GM12878 (cell line): Measurements from ENCODE around the gene CZIB. TPM values are rescaled to one million over a fixed set of nuclear protein-coding genes. Genes with fewer than 3 reads are reported as not detected.
A peak's percentile ranks its signal among the peaks of the same experiment; 100 is the strongest.

Experiments
- BACH1 ChIP-seq: fragments of 450-650 bp; IDR thresholded peaks from 2 replicates; pipeline ENCODE4 v1.6.1; 2017; ENCODE audit warnings: mild to moderate bottlenecking, borderline replicate concordance
- CBX5 ChIP-seq: sonication (generic); IDR thresholded peaks from 2 replicates; pipeline ENCODE4 v1.6.1; 2016; ENCODE audit warnings: low read depth, moderate library complexity, mild to moderate bottlenecking, inconsistent platforms
- EGR1 ChIP-seq, 2 experiments: IDR thresholded peaks; 1 replicate in 1 of 2; 2 replicates in 1 of 2; pipeline ENCODE4 v1.6.1; 2011 to 2012; ENCODE audit warnings: low read depth in 2 of 2, low read length in 2 of 2, borderline replicate concordance in 1 of 2, mild to moderate bottlenecking in 1 of 2, moderate library complexity in 1 of 2
- ESRRA ChIP-seq: IDR thresholded peaks from 2 replicates; pipeline ENCODE4 v1.6.1; 2012; ENCODE audit warnings: mild to moderate bottlenecking, low read length, improper control_type of control experiment
- EZH2 ChIP-seq: IDR thresholded peaks from 2 replicates; pipeline ENCODE4 v1.6.1; 2012; ENCODE audit warnings: low read depth, mild to moderate bottlenecking, control low read depth, inconsistent platforms, low read length, borderline replicate concordance; ENCODE audit not compliant: control insufficient read depth
- GATAD2B ChIP-seq: fragments of 450-650 bp; conservative IDR thresholded peaks from 2 replicates; pipeline ENCODE4 v1.6.1; 2017; ENCODE audit warnings: low read depth, mild to moderate bottlenecking, moderate library complexity
- HDAC2 ChIP-seq: fragments of 200-600 bp; sonication (generic); IDR thresholded peaks from 2 replicates; pipeline ENCODE4 v1.6.1; 2017
- HDAC6 ChIP-seq: fragments of 200-600 bp; sonication (generic); IDR thresholded peaks from one replicate; pipeline ENCODE4 v1.8.0; 2017; ENCODE audit warnings: antibody characterized with exemption; ENCODE audit not compliant: unreplicated experiment
- KAT2A ChIP-seq: conservative IDR thresholded peaks from 2 replicates; pipeline ENCODE4 v1.6.1; 2011; ENCODE audit warnings: low read depth, low read length; ENCODE audit not compliant: control insufficient read depth
- MTA3 ChIP-seq: IDR thresholded peaks from 2 replicates; pipeline ENCODE4 v1.6.1; 2012; ENCODE audit warnings: low read length, inconsistent platforms, borderline replicate concordance
- MXI1 ChIP-seq: fragments of 150-350 bp; IDR thresholded peaks from 2 replicates; pipeline ENCODE4 v1.6.1; 2011; ENCODE audit warnings: low read depth, mild to moderate bottlenecking, inconsistent platforms, low read length, improper control_type of control experiment
- MYB ChIP-seq: fragments of 150-350 bp; IDR thresholded peaks from 2 replicates; pipeline ENCODE4 v1.6.1; 2014; ENCODE audit warnings: mild to moderate bottlenecking, low read depth, low read length, borderline replicate concordance
- PAX8 ChIP-seq: fragments of 450-650 bp; IDR thresholded peaks from 2 replicates; pipeline ENCODE4 v1.6.1; 2017; ENCODE audit warnings: mild to moderate bottlenecking, moderate library complexity
- POLR2A ChIP-seq: IDR thresholded peaks from 2 replicates; pipeline ENCODE4 v1.6.1; 2011; ENCODE audit warnings: low read depth, mild to moderate bottlenecking, low read length
- POU2F2 ChIP-seq: IDR thresholded peaks from 3 replicates; pipeline ENCODE4 v1.6.1; 2011; ENCODE audit warnings: low read depth, mild to moderate bottlenecking, low read length, borderline replicate concordance
- RB1 ChIP-seq: fragments of 450-650 bp; formaldehyde crosslinking; IDR thresholded peaks from 2 replicates; pipeline ENCODE4 v1.6.1; 2017; ENCODE audit warnings: mild to moderate bottlenecking, borderline replicate concordance
- RFX5 ChIP-seq: IDR thresholded peaks from 2 replicates; pipeline ENCODE4 v1.6.1; 2011; ENCODE audit warnings: low read depth, low read length, improper control_type of control experiment
- SIX5 ChIP-seq: IDR thresholded peaks from 2 replicates; pipeline ENCODE4 v1.6.1; 2011; ENCODE audit warnings: mild to moderate bottlenecking, low read depth, low read length, moderate library complexity; ENCODE audit not compliant: severe bottlenecking
- SMAD1 ChIP-seq: fragments of 450-650 bp; IDR thresholded peaks from 2 replicates; pipeline ENCODE4 v1.6.1; 2018; ENCODE audit warnings: mild to moderate bottlenecking, low read depth; ENCODE audit not compliant: partially characterized antibody
- SP1 ChIP-seq: IDR thresholded peaks from one replicate; pipeline ENCODE4 v1.6.1; 2011; ENCODE audit warnings: low read depth, low read length
- SUZ12 ChIP-seq: fragments of 200-600 bp; sonication (generic); IDR thresholded peaks from one replicate; pipeline ENCODE4 v1.6.1; 2018; ENCODE audit warnings: antibody characterized with exemption, mild to moderate bottlenecking; ENCODE audit not compliant: unreplicated experiment
- TCF12 ChIP-seq: IDR thresholded peaks from 2 replicates; pipeline ENCODE4 v1.6.1; 2011; ENCODE audit warnings: low read depth, mild to moderate bottlenecking, low read length
- TCF7 ChIP-seq: IDR thresholded peaks from 2 replicates; pipeline ENCODE4 v1.6.1; 2014; ENCODE audit warnings: antibody characterized with exemption, borderline replicate concordance
- ZNF622 ChIP-seq: fragments of 450-650 bp; IDR thresholded peaks from 2 replicates; pipeline ENCODE4 v1.6.1; 2017; ENCODE audit warnings: mild to moderate bottlenecking, inconsistent platforms
- polyA plus RNA-seq, 11 experiments: library from polyadenylated mRNA; depleted of rRNA in 4 of 11; unstranded in 6 of 11; stranded (reverse) in 5 of 11; fragments of >200 nt; fragmentation: Nextera tagmentation in 4 of 11; fragmentation: Illumina TruSeq in 1 of 11; extraction: Ambion mirVana in 4 of 11; extraction: Trizol in 1 of 11; gene quantifications; 1 replicate in 1 of 11; 2 replicates in 10 of 11; pipeline versions ENCODE4 v1.2.1 to v1.2.3, GENCODE V29; 2011 to 2016; ENCODE audit warnings: inconsistent platforms in 2 of 11, missing spikeins in 2 of 11, low read depth in 1 of 11
- total RNA-seq, 4 experiments: library from RNA; depleted of rRNA in 3 of 4; stranded (reverse); fragments of >200 nt in 3 of 4; fragmentation: Illumina TruSeq in 1 of 4; extraction: Trizol in 1 of 4; gene quantifications; 2 replicates each; pipeline versions ENCODE4 v1.2.1 to v1.2.3, GENCODE V29; 2013 to 2021
- TF ChIP-seq, protein P1 (sequence below): fragments of 450-650 bp; IDR thresholded peaks from 2 replicates; pipeline ENCODE4 v1.6.1; 2017; ENCODE audit warnings: antibody characterized with exemption, mild to moderate bottlenecking, moderate library complexity
- TF ChIP-seq, protein P2 (sequence below): fragments of 450-650 bp; IDR thresholded peaks from 2 replicates; pipeline ENCODE4 v1.6.1; 2017; ENCODE audit warnings: mild to moderate bottlenecking, low read depth, inconsistent platforms; ENCODE audit not compliant: poor library complexity, severe bottlenecking
- TF ChIP-seq, protein P3 (sequence below): IDR thresholded peaks from 2 replicates; pipeline ENCODE4 v1.6.1; 2012; ENCODE audit warnings: low read depth, low read length, improper control_type of control experiment

The CZIB gene
- total and polyA plus RNA-seq, 10 of the 15 experiments (the other 5 are each of a cell fraction or from before 2014, with no cell fraction given): 36.1 to 68.3 (median 50.4) TPM

DNA sequence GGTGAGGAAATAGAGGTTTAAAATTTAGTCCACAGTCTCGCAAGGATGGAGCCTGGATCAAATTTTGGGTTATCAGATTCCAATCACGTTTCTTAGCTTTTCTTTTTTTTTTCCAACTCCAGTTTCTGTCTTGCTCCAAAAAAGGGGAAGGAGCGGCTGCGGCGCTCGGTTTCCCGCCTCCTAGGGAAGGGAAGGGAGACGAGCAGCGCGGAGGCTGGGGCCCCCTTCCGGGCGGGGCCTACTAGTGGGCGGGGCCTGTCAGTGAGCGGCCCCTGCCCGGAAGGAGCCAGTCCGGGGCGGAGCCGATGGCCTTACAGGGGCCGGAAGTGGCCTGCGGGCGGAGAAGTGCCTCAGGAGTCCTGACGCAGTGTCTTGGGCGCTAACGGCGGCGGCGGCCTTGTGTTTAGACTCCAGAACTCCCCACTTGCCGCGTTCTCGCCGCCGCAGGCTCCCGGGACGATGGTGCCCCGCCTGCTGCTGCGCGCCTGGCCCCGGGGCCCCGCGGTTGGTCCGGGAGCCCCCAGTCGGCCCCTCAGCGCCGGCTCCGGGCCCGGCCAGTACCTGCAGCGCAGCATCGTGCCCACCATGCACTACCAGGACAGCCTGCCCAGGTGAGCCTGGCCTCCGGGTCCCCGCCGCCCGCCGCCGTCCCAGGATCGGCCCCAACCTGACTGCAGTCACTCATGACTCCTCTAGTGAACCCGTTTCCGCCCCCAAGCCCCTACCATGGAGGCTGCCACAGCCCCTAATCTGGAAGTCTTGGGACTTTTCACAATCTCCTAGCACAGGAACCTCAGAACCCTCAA is 23.7 kb downstream of the CZIB start, which contains the start of gene CPT2 (continued):
- TF ChIP-seq, protein P1, sequence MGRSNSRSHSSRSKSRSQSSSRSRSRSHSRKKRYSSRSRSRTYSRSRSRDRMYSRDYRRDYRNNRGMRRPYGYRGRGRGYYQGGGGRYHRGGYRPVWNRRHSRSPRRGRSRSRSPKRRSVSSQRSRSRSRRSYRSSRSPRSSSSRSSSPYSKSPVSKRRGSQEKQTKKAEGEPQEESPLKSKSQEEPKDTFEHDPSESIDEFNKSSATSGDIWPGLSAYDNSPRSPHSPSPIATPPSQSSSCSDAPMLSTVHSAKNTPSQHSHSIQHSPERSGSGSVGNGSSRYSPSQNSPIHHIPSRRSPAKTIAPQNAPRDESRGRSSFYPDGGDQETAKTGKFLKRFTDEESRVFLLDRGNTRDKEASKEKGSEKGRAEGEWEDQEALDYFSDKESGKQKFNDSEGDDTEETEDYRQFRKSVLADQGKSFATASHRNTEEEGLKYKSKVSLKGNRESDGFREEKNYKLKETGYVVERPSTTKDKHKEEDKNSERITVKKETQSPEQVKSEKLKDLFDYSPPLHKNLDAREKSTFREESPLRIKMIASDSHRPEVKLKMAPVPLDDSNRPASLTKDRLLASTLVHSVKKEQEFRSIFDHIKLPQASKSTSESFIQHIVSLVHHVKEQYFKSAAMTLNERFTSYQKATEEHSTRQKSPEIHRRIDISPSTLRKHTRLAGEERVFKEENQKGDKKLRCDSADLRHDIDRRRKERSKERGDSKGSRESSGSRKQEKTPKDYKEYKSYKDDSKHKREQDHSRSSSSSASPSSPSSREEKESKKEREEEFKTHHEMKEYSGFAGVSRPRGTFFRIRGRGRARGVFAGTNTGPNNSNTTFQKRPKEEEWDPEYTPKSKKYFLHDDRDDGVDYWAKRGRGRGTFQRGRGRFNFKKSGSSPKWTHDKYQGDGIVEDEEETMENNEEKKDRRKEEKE: no peak
- TF ChIP-seq GATAD2B (peak; percentile 96), SMAD1 (no peak), POLR2A (peak; percentile 99), HDAC2 (no peak), KAT2A (no peak), POU2F2 (peak; percentile 70; the same call in 1 of the 3 replicates), MXI1 (peak; percentile 59; the same call in 1 of the 2 replicates), EGR1 (IDR thresholded peaks at IDR 0.05; ENCODE audit: borderline replicate concordance in 1 of 2, low read depth in 2 of 2, low read length in 2 of 2) (no peak), ZNF622 (no peak), HDAC6 (no peak), RFX5 (no peak), ESRRA (no peak), CBX5 (no peak), SP1 (peak; percentile 24), SIX5 (no peak), TCF12 (no peak), MTA3 (no peak), SUZ12 (no peak), PAX8 (no peak), BACH1 (peak; percentile 91), RB1 (no peak), TCF7 (no peak), MYB (no peak), EZH2 (no peak)
- TF ChIP-seq, protein P2, sequence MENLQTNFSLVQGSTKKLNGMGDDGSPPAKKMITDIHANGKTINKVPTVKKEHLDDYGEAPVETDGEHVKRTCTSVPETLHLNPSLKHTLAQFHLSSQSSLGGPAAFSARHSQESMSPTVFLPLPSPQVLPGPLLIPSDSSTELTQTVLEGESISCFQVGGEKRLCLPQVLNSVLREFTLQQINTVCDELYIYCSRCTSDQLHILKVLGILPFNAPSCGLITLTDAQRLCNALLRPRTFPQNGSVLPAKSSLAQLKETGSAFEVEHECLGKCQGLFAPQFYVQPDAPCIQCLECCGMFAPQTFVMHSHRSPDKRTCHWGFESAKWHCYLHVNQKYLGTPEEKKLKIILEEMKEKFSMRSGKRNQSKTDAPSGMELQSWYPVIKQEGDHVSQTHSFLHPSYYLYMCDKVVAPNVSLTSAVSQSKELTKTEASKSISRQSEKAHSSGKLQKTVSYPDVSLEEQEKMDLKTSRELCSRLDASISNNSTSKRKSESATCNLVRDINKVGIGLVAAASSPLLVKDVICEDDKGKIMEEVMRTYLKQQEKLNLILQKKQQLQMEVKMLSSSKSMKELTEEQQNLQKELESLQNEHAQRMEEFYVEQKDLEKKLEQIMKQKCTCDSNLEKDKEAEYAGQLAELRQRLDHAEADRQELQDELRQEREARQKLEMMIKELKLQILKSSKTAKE: no peak
- TF ChIP-seq, protein P3, sequence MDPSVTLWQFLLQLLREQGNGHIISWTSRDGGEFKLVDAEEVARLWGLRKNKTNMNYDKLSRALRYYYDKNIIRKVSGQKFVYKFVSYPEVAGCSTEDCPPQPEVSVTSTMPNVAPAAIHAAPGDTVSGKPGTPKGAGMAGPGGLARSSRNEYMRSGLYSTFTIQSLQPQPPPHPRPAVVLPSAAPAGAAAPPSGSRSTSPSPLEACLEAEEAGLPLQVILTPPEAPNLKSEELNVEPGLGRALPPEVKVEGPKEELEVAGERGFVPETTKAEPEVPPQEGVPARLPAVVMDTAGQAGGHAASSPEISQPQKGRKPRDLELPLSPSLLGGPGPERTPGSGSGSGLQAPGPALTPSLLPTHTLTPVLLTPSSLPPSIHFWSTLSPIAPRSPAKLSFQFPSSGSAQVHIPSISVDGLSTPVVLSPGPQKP: peak; percentile 95
